Spinal cord (tissue), 10 donors: ENCODE results near the gene PLAAT2. TPM values are rescaled to one million over a fixed set of nuclear protein-coding genes. Genes with fewer than 3 reads are reported as not detected.
"Not testable (repeated sequence)": the region's sequence is repeated elsewhere in the genome, so short reads cannot be mapped to it uniquely, and the experiment has no call there.

Experiments used
- DNase-seq, 6 donors: peaks; one replicate each; pipeline versions ENCODE4 v3.0.0 to v3.0.0-alpha.2; 2013 to 2015; ENCODE audit warnings: low spot score in 6 of 6, low read depth in 4 of 6
- H3K27ac ChIP-seq: one replicate; pipeline ENCODE4 v1.5.1; 2013; ENCODE audit warnings: low read depth, low read length, control low read depth
- H3K27me3 ChIP-seq: one replicate; pipeline ENCODE4 v1.6.1; 2013; ENCODE audit warnings: low read length; ENCODE audit not compliant: control insufficient read depth, insufficient read depth
- H3K36me3 ChIP-seq: one replicate; pipeline ENCODE4 v1.6.1; 2013; ENCODE audit warnings: low read length; ENCODE audit not compliant: control insufficient read depth, insufficient read depth
- H3K4me1 ChIP-seq: one replicate; pipeline ENCODE4 v1.6.1; 2013; ENCODE audit warnings: low read length; ENCODE audit not compliant: control insufficient read depth, insufficient read depth
- H3K4me3 ChIP-seq: one replicate; pipeline ENCODE4 v1.5.1; 2013; ENCODE audit warnings: low read depth, low read length, control low read depth
- H3K9me3 ChIP-seq: one replicate; pipeline ENCODE4 v1.6.1; 2013; ENCODE audit warnings: low read length; ENCODE audit not compliant: control insufficient read depth, insufficient read depth
- WGBS: methylation state at CpG from one replicate; pipeline ENCODE4 v1.1.5; 2013; ENCODE audit warnings: missing lambda C conversion rate; ENCODE audit not compliant: insufficient coverage; 5-methylcytosine and 5-hydroxymethylcytosine counted together
- polyA plus RNA-seq, 2 donors: library from polyadenylated mRNA; unstranded; fragments of 120-200 nt; gene quantifications; one replicate each; pipeline ENCODE4 v1.2.1, GENCODE V29; 2013; ENCODE audit not compliant: insufficient read length in 2 of 2
- total RNA-seq, 2 donors: library from RNA; depleted of rRNA in 1 of 2; stranded (reverse); fragments of 120-200 nt in 1 of 2; fragments of >200 nt in 1 of 2; gene quantifications; one replicate each; pipeline versions ENCODE4 v1.2.3 to v1.2.4, GENCODE V29; 2013 to 2014
- donor health status: healthy.

Gene PLAAT2
- total and polyA plus RNA-seq, 4 donors, result 0.28 to 0.72 (median 0.35) TPM; not detected in 1

DNA sequence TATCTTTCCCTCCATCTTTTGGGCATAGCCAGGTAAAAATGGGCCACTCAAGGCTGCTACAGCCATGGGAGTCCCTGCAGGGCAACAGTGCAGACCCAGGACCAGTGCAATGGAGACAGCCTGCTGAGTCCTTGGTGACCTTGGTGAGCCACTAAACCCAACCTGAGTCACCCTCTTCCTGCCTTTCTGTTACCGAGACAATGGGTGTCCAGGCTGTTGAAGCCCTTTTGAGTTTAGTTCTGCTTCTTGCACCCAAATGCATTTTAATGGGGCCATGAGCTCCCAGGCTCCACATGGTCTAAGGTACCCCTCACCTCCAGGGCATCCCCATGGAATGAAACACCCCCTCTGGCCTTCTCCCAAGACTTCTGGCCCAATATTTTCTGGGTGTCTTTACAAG lies 27.4 kb downstream of the PLAAT2 start:
- Histone ChIP-seq H3K27ac (no peak overlapping the region), H3K4me3 (no peak overlapping the region), H3K27me3 (no peaks in the 10 kb centered on the region), H3K9me3 (no peaks in the 10 kb centered on the region), H3K4me1 (peaks cover 30% of the 10 kb centered on the region), H3K36me3 (no peaks in the 10 kb centered on the region)
- WGBS, result 91% methylated on average over 1 of the region's 1 CpG
- DNase-seq, result no peak

DNA sequence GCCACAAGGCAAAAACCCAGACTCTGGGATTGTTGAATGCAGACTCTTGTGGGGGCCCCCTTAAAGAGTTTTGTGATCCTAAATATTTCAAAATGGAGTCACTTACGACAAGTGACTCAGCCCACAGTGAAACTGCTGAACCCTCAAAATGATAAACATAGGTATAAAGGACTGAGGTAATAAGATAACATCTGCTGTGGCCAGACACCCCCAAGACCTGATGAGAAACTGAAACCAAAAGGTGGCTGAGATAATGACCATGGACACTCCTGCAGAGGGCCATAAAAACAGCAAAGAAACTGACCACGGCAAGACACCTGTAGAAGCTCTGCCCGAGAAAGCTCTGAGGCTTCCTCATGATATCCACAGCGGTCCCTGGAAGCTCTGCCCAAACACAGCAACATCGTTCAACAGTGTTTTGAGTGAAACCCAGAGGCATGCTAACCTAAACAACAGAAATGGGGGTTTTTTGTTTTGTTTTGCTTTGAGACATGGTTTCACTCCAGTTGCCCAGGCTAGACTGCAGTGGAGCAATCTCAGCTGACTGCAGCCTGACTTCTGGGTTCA lies 28.2 kb downstream of the PLAAT2 start:
- Histone ChIP-seq H3K4me1 (peaks cover 30% of the 10 kb centered on the region), H3K4me3 (no peak overlapping the region), H3K36me3 (no peaks in the 10 kb centered on the region), H3K27me3 (no peaks in the 10 kb centered on the region), H3K9me3 (no peaks in the 10 kb centered on the region), H3K27ac (no peak overlapping the region)
- 83% methylated on average over 1 of the region's 5 CpGs for WGBS
- no peak for DNase-seq

DNA sequence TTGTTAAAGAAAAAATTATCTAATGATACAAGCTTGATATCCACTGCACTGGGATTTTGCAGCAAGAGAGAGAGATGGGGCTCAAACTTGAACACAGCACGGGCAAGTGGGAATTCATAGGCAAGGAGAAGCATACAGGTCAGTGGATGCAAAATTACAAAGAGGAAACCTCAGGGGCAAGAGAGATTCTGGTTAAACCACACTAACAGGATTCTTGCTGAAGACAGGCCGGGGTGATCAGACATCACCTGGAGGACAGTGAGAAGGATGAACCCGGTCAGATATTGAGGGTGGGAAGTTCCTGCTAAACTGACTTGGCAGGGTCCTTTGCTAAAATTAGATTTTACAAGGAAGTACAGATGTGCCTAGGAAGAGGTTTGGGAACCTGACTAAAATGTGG lies 29.1 kb downstream of the PLAAT2 start:
- Histone ChIP-seq H3K27me3 (no peaks in the 10 kb centered on the region), H3K9me3 (no peaks in the 10 kb centered on the region), H3K27ac (no peak overlapping the region), H3K4me3 (no peak overlapping the region), H3K36me3 (no peaks in the 10 kb centered on the region), H3K4me1 (peaks cover 30% of the 10 kb centered on the region)
- 100% methylated on average over 3 of the region's 3 CpGs for WGBS
- no peak for DNase-seq

DNA sequence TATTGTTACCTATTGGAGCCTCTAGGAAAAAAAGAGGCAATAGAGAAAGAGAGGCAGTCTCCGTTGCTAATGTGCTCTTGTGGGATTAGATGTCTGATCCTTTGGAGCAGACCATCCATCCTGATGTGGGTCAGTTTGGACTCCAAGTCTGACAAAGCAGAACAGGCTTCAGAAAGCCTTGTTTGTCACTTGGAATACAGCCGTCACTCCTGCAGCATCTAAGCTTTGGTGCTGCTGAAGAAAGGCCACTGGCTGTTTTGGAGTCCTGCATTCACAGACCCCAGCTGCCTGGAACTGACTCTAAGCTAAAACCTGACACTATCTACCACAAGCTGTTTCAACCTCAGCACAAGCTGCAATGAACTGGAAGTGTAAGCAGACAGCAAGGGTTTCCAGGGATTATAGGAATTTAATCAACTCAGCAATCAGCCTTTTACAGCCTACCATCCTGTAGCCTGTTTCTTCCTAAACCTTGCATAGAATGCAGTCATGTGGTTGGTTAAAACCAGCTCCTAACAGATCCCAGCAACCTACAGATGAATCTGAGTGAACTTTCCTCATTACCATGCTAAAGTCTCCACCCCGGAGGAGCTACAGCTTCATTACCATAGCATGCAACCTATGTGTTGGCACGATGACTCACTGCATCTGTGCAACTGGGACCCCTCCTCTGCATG lies 30.2 kb downstream of the PLAAT2 start:
- H3K27ac ChIP-seq, result no peak overlapping the region
- no peaks in the 10 kb centered on the region for H3K27me3 ChIP-seq
- no peak for DNase-seq
- H3K4me3 ChIP-seq, result no peak overlapping the region
- WGBS, result 51% methylated on average over 4 of the region's 4 CpGs
- H3K4me1 ChIP-seq, result peaks cover 21% of the 10 kb centered on the region
- no peaks in the 10 kb centered on the region for H3K9me3 ChIP-seq
- H3K36me3 ChIP-seq, result no peaks in the 10 kb centered on the region

DNA sequence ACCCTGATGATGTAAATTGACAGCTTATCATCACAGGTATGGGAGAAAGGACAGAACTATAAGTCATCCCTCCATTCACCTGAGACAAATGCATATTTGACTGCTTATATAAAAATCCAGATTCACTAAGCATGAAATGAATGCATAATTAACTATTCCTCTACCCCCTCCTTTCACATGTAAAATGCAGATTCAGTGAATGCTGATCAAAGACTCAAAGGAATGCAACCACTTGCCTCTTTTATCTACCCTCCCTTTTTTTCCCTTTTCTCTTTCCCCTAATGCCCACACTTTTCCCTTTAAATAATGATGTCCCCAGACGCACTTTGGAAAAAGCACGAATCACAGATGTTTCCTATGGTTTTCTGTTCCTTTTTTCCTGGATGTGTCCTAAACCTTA lies 31.1 kb downstream of the PLAAT2 start:
- WGBS, result 25% methylated on average over 2 of the region's 2 CpGs
- H3K4me3 ChIP-seq, result no peak overlapping the region
- DNase-seq, result no peak
- H3K36me3 ChIP-seq, result no peaks in the 10 kb centered on the region
- H3K27me3 ChIP-seq, result no peaks in the 10 kb centered on the region
- H3K9me3 ChIP-seq, result no peaks in the 10 kb centered on the region
- peaks cover 13% of the 10 kb centered on the region for H3K4me1 ChIP-seq
- no peak overlapping the region for H3K27ac ChIP-seq

DNA sequence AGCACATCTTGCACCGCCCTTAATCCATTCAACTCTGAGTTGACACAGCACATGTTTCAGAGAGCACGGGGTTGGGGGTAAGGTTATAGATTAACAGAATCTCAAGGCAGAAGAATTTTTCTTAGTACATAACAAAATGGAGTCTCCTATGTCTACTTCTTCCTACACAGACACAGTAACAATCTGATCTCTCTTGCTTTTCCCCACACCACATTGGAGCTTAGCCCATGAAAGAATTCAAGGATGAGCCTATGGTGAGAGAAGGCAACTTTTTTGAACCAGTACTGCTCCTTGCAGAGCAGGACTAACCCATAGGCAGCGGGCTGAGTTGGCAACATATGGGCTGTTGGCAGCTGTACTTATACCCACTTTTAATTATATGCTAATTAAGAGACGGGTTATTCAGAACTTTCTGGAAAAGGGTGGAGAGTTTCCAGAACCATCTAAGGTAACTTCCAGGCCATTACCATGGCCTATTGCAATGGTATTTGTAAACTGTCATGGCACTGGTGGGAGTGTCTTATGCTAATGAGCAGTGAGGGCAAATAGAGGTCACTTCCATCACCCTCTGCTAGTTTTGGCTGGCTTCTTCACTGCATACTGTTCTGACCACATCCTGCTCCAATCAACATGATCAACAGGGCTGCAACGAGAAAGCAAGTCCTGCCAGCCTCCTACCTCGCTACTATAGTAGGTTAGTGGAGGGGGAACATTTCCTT lies 31.9 kb downstream of the PLAAT2 start:
- not testable (repeated sequence) for H3K4me1 ChIP-seq, H3K9me3 ChIP-seq, H3K4me3 ChIP-seq, DNase-seq, H3K36me3 ChIP-seq, H3K27ac ChIP-seq, H3K27me3 ChIP-seq
- no CpG with 5 or more reads among the region's 6 CpGs for WGBS

DNA sequence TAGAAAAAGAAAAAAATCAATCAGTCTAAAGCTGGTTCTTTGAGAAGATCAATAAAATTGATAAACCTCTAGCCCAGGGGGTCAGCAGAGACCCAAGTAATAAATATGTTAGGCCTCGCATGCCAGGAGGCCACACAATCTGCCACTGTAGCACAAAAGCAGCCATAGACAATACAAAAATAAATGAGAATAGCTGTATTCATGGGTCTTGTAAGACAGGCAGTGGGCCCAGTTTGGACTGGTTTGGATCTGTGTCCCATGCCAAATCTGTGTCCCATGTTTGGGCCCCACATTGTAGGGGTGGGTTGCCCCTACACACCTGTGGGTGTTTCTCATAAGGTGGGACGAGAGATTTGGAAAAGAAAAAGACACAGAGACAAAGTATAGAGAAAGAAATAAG lies 33.2 kb downstream of the PLAAT2 start:
- no CpG with 5 or more reads among the region's 2 CpGs for WGBS
- Histone ChIP-seq H3K4me1 (no peaks in the 10 kb centered on the region), H3K9me3 (no peaks in the 10 kb centered on the region), H3K4me3 (no peak overlapping the region), H3K27ac (no peak overlapping the region), H3K27me3 (no peaks in the 10 kb centered on the region), H3K36me3 (no peaks in the 10 kb centered on the region)
- no peak for DNase-seq

DNA sequence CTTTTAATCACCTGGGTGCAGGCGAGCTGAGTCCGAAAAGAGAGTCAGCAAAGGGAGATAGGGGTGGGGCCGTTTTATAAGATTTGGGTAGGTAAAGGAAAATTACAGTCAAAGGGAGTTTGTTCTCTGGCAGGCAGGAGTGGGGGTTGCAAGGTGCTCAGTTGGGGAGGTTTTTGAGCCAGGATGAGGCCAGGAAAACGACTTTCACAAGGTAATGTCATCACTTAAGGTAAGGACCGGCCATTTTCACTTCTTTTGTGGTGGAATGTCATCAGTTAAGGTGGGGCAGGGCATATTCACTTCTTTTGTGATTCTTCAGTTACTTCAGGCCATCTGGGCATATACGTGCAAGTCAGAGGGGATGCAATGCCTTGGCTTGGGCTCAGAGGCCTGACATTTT lies 33.8 kb downstream of the PLAAT2 start:
- DNase-seq, H3K4me1 ChIP-seq, H3K27ac ChIP-seq, H3K36me3 ChIP-seq, H3K4me3 ChIP-seq, H3K9me3 ChIP-seq, H3K27me3 ChIP-seq: not testable (repeated sequence)
- WGBS, result 40% methylated on average over 5 of the region's 6 CpGs

DNA sequence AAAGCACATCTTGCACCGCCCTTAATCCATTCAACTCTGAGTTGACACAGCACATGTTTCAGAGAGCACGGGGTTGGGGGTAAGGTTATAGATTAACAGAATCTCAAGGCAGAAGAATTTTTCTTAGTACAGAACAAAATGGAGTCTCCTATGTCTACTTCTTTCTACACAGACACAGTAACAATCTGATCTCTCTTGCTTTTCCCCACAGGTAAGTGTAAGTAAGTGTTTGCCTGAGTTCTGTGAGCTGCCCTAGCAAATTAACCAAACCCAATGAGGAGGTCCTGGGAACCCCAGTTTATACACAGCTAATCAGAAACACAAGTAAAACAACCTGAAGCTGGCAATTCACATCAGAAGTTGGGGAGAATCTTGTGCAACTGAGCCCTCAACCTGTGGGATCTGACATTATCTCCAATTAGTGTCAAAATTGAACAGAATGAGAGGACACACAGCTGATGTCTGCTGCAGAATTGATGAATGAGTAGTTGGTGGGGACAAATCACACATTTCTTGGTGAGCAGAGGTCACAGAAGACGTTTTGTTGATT lies 34.4 kb downstream of the PLAAT2 start:
- H3K27ac ChIP-seq, H3K4me1 ChIP-seq, H3K36me3 ChIP-seq, H3K9me3 ChIP-seq, H3K4me3 ChIP-seq, H3K27me3 ChIP-seq, DNase-seq: not testable (repeated sequence)
- 69% methylated on average over 1 of the region's 3 CpGs for WGBS

DNA sequence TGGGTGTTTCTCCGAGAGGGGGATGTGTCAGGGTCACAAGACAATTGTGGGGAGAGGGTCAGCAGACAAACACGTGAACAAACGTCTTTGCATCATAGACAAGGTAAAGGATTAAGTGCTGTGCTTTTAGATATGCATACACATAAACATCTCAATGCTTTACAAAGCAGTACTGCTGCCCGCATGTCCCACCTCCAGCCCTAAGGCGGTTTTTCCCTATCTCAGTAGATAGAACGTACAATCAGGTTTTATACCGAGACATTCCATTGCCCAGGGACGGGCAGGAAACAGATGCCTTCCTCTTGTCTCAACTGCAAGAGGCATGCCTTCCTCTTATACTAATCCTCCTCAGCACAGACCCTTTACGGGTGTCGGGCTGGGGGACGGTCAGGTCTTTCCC lies 35.0 kb downstream of the PLAAT2 start:
- not testable (repeated sequence) for H3K9me3 ChIP-seq, H3K36me3 ChIP-seq, H3K27ac ChIP-seq, H3K4me3 ChIP-seq, DNase-seq, H3K4me1 ChIP-seq, H3K27me3 ChIP-seq
- WGBS, result no CpG with 5 or more reads among the region's 11 CpGs
